HG03520 (cell line): ENCODE results near the gene SH3D19.
"Not testable (repeated sequence)": the region's sequence is repeated elsewhere in the genome, so short reads cannot be mapped to it uniquely, and the experiment has no call there.

ENCODE experiments used
- ATAC-seq: cut with Tn5 transposase; IDR thresholded peaks from one replicate; pipeline ENCODE4 v1.9.1; 2021; ENCODE audit warnings: mild to moderate bottlenecking, moderate library complexity; ENCODE audit not compliant: unreplicated experiment

The SH3D19 gene

DNA sequence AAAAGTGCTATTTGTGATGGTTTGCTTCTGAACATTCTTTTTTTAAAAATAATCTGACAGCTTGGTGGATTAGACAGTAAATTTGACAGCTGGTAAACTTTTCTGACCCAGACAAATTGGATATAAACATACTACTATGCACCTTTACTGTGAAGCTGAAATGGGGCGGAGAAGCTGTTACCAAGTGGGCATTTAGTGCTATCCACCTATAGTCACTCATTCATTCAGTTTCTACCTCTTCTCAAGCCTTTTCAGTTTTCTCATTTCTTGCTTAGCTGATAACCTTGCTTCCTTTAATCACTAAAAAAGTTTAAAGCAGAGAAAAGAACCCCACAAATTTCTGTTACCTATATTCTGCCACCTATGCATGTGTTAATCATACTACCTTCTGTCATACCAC lies 220.8 kb downstream of the SH3D19 start:
- no peak for ATAC-seq

GRCh38 chr4:151103758-151104157 lies 221.6 kb downstream of the SH3D19 start:
- no peak for ATAC-seq

- ATAC-seq: no peak
Measured at GRCh38 chr4:151100531-151100930, 224.9 kb downstream of the SH3D19 start.

DNA sequence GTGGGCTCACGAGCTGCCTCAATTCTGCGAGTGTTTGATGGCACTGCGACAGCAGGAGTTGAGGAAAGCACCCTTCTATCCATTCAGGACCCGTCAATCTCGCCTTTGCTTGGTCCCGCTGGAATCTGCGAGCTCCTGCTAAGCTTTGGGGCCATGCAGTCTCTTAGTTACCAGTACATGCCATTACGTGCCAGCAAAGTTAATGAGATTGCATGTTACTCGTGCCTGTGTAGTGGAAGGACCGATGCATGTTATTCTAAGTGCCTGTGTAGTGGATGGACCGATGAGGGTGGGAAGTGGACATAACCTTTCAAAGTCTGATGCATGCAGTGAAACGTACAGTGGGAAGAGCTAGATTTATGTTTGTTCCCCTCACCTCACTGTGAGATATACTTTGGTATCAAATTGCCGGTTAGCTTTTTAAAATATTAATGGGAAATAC lies 225.4 kb downstream of the SH3D19 start:
- ATAC-seq: no peak

DNA sequence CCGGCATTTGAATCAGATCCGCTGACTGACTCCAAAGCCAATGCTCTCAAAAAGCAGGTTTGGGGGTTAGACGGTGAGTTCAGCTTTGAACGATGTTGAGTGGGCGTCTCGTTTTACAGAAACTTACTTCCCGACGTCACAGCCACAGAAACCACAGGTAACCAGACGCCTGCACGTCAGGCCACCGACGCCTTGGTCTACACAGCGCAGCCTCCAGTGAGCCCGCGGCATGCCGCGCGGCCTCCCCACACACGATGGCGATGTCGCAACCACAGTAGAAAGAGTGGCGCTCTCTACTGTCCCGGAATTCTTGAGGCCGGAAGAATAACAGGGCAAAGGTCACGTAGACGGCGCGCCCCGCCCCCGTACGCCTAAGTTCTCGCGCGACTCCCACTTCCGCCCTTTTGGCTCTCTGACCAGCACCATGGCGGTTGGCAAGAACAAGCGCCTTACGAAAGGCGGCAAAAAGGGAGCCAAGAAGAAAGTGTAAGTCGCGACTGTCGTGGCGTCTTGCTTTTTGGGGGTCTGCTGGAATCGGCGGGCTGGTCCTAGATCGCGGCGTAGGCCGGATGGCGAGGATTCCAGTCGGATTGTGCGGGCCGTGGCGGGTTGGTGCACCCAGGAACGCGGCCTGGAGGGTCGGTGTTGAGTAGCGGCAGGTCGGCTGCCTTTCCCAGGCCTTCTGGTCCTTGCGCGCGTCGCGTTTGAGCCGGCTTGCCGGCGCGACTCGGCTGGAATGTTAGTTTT lies 226.0 kb downstream of the SH3D19 start, which contains the start of gene RPS3A:
Gene RPS3A (plus strand): TSS at position 400 of the 747 bp plus-strand sequence. CDS start 25 bp downstream, at position 425.
- peak; percentile 94 for ATAC-seq

DNA sequence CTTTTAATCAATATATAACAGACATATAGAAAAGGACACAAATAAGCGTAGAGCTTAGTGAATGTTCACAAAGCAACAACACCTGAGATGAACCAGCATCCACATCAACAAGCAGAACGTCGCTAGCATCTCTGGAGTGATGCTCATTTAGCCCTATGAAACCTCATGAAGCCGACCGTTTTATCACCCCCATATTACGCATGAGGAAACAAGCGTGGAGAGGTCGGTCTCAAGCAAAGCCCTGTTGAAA lies 226.5 kb downstream of the SH3D19 start:
- ATAC-seq: no peak

DNA sequence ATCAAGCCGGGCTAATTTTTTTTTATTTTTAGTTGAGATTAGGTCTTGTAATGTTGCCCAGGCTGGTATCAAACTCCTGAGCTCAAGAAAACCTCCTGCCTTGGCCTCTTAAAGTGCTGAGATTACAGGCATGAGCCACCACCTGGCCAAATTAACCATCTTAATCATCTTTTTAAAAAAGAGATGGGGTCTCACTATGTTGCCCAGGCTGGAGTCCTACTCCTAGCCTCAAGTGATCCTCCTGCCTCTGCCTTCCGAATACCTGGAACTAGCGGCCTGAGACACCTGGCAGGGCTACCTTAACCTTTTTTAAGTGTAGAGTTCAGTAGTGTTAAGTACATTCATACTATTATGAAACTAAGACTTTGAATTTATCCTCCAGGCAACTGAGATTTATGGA lies 227.6 kb downstream of the SH3D19 start:
- no peak for ATAC-seq

DNA sequence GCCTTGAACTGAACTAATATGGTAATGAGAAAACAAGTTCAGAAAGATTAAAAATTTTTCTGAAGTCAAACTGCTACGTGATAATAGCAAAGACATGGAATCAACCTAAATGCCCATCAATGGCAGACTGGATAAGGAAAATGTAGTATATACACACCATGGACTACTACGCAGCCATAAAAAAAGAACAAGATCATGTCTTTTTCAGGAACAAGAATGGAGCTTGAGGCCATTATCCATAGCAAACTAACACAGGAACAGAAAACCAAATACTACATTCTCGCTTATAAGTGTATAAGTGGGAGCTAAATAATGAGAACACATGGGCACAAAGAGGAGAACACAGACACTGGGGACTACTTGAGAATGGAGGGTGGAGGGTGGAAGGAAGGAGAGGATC lies 230.3 kb downstream of the SH3D19 start:
- no peak for ATAC-seq

GRCh38 chr4:151094290-151094751 lies 231.1 kb downstream of the SH3D19 start:
- no peak for ATAC-seq

DNA sequence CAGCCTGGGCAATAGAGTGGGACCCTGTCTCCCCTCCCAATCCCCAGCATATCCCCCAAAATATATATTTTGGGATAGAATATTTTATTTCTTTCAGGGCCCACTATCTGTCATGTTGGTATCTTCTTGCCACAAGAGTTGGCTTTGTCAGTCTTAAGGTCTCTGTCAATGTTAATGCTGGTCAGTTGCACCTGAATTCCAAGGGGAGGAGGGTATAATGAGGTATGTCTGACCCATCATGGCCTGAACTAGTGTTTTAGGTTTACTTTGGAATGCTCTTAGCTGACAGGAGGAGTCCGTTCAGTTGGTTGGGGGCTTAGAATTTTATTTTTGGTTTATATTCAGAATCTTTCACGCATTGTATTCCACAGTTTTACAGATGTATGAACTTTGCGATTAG lies 232.2 kb downstream of the SH3D19 start:
- no peak for ATAC-seq

DNA sequence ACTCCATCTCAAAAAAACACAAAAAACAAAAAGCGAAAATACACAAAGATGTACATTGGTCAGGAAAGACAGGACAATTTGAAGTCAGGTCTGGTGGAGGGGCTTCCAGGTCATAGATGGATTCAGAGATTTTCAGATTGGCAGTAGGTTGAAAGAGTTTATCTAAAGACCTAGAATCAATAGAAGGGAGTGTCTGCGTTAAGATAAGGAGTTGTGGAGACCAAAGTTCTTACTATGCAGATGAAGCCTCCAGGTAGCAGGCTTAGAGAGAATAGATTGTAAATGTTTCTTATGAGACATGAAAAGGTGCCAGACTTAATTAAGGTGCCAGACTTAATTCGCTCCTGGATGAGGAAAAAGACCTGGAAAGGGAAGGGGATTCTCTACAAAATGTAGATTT lies 232.9 kb downstream of the SH3D19 start:
- ATAC-seq: no peak

DNA sequence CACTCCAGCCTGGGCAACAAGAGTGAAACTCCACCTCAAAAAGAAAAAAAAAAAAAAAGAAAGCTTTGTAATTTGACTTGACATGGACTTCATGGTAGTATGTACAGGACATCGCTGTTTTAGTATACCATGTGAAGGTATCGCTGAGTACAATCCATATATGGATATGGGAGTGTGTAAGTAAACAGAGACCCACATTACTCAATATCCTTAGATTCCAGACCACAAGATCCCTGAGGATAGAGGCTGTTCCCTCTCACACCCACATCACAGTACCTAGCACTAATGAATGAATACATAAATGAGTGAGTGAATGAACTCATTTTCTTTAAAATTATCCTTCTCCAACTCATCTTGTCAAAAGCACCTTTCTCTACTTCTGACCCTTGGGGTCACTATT lies 234.4 kb downstream of the SH3D19 start:
- no peak for ATAC-seq

DNA sequence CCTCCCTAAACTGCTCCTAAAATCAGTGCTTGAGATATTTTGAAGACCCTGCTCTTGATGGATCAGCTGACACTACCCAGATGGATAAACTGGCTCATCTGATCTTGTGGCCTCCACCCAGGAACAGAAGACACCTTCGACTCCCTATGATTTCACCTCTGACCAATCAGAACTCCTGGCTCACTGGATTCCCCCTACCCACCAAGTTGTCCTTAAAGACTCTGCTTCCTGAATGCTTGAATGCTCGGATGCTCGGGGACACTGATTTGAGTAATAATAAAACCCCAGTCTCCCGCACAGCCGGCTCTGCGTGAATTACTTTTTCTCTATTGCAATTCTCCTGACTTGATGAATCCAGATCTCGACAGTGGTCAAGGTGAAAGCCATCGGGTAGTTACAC lies 237.9 kb downstream of the SH3D19 start:
- ATAC-seq: no peak

GRCh38 chr4:151077978-151078377 lies 247.4 kb downstream of the SH3D19 start:
- ATAC-seq: not testable (repeated sequence)

DNA sequence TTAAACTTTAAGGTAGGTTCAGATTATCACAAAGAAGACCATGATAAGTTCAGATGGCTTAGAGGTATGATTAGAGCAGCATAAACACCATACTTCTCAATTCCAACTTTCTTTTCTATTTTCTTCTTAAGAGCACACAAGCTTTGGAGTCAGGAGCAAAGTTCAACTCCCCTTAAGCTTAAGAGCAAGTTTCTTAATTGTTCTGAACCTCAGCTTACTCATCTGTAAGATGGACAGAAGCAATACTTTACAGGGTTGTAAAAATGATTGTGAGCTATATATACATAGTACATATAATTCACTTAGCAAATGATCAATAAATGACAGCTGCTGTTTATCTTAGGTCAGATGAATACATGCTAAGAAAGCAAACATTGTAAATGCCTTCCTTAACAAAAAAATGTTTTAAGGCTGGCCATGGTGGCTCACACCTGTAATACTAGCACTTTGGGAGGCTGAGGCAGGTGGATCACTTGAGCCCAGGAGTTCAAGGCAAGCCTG lies 250.9 kb downstream of the SH3D19 start:
- ATAC-seq: no peak
